Activated CD8-positive, alpha-beta memory T cell treated with anti-CD3 and anti-CD28 coated beads for 48 hours (primary cell): ENCODE measurements around the gene CHRNE.
"Not testable (repeated sequence)": the region's sequence is repeated elsewhere in the genome, so short reads cannot be mapped to it uniquely, and the experiment has no call there.

ENCODE experiments used
- DNase-seq, 3 experiments: peaks; one replicate each; pipeline ENCODE4 v3.0.0-alpha.2; 2020; ENCODE audit warnings: low read depth in 2 of 3, low spot score in 2 of 3

The CHRNE gene

DNA sequence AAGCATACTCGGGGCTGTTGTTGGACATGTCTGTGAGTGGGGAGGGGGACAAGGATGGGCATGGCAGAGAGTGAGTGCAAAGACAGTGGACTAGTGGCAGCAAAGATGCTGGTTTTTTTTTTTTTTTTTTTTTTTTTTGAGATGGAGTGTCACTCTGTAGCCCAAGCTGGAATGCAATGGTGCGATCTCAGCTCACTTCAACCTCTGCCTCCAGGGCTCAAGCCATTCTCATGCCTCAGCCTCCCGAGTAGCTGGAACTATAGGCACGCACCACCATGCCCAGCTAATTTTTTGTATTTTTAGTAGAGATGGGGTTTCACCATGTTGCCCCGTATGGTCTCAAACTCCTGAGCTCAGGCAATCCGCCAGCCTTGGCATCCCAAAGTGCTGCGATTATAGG lies 45.6 kb downstream of the CHRNE start:
- DNase-seq, result not testable (repeated sequence)

DNA sequence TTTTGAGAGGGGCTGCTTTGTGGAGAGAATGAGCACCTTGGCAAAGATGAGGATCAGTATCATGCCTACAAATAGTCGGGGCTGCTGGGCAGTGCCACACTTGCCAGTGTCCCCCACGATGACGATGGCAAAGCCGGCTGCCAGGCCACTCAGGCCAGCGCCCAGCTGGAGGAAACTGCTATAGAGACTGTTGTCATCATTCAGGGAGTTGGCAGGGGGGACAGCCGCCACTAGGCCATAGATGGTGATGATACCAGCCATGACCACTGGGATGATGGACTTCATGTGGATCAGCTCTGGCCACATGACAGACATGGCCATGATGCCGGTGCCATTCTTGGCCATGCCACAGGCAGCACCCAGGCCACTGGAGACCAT lies 46.0 kb downstream of the CHRNE start:
- no peak for DNase-seq

DNA sequence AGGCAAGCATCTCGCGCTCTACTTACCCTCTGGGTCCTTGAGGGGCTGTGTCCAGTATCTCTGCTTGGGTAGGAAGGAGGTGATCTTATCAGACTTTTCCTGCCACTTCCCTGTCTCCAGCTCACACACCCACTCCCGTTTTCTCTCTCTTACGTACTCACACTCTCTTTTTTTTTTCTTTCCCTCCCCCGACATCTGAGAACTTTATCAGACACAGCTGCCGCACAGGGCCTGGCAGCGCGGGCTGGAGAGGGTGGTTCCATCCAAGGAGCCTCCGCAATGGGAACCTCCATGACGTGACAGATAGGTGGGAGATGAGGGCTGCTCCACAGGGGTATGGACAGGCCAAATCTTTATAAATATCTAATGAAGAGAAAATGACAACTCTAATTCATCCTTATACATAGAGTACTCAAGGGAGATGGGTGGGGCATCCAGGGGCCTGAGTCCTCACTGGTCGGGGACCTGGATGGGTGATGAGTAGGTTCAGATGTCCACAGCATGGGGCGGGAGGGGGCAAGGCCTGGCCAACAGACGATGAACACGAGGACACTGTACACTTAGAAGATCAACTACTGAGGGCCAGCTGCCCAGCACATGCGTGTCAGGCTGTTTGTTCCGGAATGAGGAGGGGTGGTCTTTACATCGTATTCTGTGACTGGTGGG lies 46.5 kb downstream of the CHRNE start:
- DNase-seq, result no peak

DNA sequence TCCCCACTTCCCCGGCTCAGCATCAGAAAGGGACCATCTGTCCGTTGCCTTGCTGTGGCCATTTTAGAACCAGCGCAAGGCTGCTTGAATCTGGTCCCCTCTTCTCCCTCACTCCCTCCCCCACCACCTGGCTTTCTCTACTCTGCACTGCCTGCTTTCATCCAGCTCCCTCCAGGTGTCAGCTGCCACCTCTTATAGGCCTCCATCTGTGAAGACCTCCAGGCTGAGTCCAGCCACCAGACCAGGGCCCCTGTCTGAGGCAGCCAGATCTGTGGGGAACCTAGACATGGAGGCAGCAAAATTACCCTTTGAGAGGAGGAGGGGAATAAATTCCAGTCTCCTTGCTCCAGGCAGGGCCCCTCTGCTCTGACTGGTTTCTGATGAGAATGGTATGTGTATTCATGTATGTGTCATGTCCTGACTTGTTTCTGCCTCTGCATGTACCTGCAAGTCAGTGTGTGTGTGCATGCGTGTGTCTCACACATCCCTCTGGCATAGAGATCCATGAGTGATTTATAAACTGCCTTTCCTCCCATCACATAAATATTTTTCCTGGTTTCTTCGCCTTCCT lies 48.7 kb downstream of the CHRNE start:
- no peak for DNase-seq

DNA sequence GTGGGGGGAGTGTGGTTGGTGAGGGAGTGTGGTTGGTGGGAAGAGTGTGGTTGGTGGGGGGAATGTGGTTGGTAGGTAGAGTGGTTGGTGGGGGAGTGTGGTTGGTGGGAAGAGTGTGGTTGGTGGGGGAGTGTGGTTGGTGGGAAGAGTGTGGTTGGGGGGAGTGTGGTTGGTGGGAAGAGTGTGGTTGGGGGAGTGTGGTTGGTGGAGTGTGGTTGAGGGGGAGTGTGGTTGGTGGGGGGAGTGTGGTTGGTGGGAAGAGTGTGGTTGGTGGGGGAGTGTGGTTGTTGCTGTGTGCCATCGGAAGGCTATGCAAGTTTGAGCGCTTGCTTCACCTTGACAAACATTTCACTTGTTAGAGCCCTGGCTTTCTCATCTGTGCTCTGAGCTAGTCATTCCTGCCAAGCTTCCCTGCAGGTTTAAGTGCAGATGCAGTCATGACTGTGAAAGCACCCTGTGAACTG lies 49.7 kb downstream of the CHRNE start:
- DNase-seq, result no peak

DNA sequence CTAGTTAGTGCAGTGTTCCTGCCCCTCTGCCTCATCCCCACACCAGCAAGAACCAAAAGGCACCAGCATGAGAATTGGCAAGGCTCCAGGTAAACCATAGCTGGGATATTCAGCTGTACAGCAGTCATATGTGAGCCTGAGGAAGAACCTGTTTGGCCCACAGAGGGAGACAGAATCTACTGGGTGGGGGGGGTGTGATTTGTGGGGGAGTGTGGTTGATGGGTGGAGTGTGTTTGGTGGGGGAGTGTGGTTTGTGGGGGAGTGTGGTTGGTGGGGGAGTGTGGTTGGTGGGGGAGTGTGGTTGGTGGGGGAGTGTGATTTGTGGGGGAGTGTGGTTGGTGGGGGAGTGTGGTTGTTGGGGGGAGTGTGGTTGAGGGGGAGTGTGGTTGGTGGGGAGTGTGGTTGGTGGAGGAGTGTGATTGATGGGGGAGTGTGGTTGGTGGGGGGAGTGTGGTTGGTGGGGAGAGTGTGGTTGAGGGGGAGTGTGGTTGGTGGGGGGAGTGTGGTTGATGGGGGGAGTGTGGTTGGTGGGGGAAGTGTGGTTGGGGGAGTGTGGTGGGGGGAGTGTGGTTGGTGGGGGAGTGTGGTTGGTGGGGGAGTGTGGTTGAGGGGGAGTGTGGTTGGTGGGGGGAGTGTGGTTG lies 50.2 kb downstream of the CHRNE start:
- DNase-seq, result no peak

DNA sequence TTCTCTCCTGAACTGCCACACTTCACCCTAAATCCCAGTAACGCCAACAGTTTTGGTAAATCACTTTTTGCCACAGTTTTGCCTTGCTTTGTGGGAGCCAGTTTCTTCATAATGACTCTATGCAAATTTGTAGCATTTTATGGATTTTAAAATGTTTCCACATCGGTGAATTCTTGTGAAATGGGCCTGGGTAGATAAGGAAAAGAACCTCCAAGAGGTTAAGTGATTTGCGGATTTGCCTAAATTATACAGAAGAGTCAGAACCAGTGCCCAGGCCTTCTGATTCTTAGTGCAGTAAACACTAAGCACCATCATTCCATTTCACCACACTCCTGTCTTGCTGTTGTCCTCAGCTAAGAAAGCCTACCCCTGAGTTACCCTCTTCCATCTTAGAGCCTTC lies 51.8 kb downstream of the CHRNE start:
- DNase-seq, result no peak

DNA sequence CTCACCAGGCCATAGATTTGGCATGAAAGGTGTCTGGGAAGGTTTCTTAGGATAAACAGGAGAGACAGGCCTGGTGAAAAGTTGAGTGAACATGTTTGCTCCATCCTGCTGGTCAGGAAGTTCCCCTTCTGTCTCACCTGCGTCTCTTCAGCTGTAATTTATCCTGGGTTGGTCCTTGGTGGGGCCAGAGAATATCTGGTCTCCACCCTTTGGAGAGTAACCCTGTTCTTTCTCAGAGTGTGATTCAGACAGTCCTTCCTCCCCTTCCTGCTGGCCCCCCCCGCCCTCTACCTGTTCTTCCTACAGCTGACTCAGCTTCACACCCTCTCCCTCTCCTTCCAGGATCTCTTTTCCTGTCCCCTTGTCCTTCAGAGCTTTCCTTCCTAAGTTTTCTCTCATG lies 52.7 kb downstream of the CHRNE start:
- no peak for DNase-seq

DNA sequence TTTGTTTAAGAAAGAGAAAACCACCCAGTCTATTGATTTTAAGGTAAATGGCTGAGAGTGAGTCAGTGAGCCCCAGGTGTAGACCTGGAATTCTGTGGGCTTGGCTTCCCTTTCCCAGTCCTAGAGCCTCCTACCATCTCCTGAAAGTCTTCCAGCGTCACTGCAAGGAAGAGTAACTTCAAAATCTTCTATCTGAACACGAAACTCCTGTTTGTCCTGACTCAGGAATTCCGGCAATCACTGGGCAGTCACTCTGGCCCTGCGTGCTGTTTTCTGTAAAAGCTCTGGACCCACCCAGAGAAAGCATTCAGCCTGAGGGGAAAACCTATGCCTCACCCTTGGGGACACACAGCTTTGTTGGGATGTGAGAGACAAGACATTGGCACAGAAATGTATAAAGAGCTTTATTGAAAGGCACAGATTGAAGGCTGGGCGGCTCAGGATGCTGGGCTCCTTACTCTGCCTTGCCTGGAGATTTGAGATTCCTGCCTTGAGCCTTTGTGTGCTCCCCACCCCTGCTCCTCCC lies 53.8 kb downstream of the CHRNE start:
- DNase-seq, result no peak
